Epithelial cell of prostate (primary cell): ENCODE measurements around the gene SUSD1.
A peak's percentile ranks its signal among the peaks of the same experiment; 100 is the strongest.

Experiments used
- DNase-seq: peaks from one replicate; pipeline ENCODE4 v3.0.0-alpha.2; 2011; ENCODE audit warnings: low read depth, low spot score
- H3K27ac ChIP-seq: fragments of 450-650 bp; 2 replicates; pipeline ENCODE4 v1.5.1; 2017; ENCODE audit warnings: mild to moderate bottlenecking

The SUSD1 gene

GRCh38 chr9:112028242-112029221, 146.6 kb downstream of the SUSD1 start:
- DNase-seq = no peak
- H3K27ac ChIP-seq = peak overlapping the region; percentile 70

GRCh38 chr9:112025850-112026249, 149.2 kb downstream of the SUSD1 start:
- H3K27ac ChIP-seq = no peak overlapping the region
- DNase-seq = no peak

GRCh38 chr9:112021742-112022141, 153.4 kb downstream of the SUSD1 start:
- H3K27ac ChIP-seq = peak overlapping the region; percentile 87
- no peak for DNase-seq

- peak; percentile 88 for DNase-seq
- peak overlapping the region; percentile 87 for H3K27ac ChIP-seq
Observed at GRCh38 chr9:112020680-112021596, 154.2 kb downstream of the SUSD1 start.

- no peak overlapping the region for H3K27ac ChIP-seq
- no peak for DNase-seq
Observed at GRCh38 chr9:112017878-112018277, 157.2 kb downstream of the SUSD1 start.

GRCh38 chr9:112015736-112016135, 159.4 kb downstream of the SUSD1 start:
- no peak for DNase-seq
- H3K27ac ChIP-seq = no peak overlapping the region

- no peak overlapping the region for H3K27ac ChIP-seq
- DNase-seq = no peak
Observed at GRCh38 chr9:112015149-112015548, 159.9 kb downstream of the SUSD1 start.

GRCh38 chr9:112013266-112013665, 161.8 kb downstream of the SUSD1 start:
- DNase-seq = no peak
- peak overlapping the region; percentile 86 for H3K27ac ChIP-seq

GRCh38 chr9:112012026-112012902, 162.8 kb downstream of the SUSD1 start:
- peak overlapping the region; percentile 86 for H3K27ac ChIP-seq
- DNase-seq = peak; percentile 78

GRCh38 chr9:112011051-112011620, 164.0 kb downstream of the SUSD1 start:
- no peak overlapping the region for H3K27ac ChIP-seq

GRCh38 chr9:112010537-112010936, 164.6 kb downstream of the SUSD1 start:
- no peak overlapping the region for H3K27ac ChIP-seq
- DNase-seq = no peak

More at GRCh38 chr9:112011051-112011620, 164.0 kb downstream of the SUSD1 start:
- no peak for DNase-seq

GRCh38 chr9:112009656-112010055, 165.4 kb downstream of the SUSD1 start:
- no peak overlapping the region for H3K27ac ChIP-seq
- DNase-seq = no peak

- no peak for DNase-seq
- no peak overlapping the region for H3K27ac ChIP-seq
Observed at GRCh38 chr9:112007575-112008240, 167.4 kb downstream of the SUSD1 start.

GRCh38 chr9:112006361-112007020, 168.6 kb downstream of the SUSD1 start:
- no peak overlapping the region for H3K27ac ChIP-seq
- DNase-seq = no peak

GRCh38 chr9:112005939-112006338, 169.2 kb downstream of the SUSD1 start:
- H3K27ac ChIP-seq = no peak overlapping the region
- no peak for DNase-seq

GRCh38 chr9:112003538-112003937, 171.6 kb downstream of the SUSD1 start:
- H3K27ac ChIP-seq = no peak overlapping the region
- no peak for DNase-seq

GRCh38 chr9:112002847-112003457, 172.1 kb downstream of the SUSD1 start:
- no peak overlapping the region for H3K27ac ChIP-seq
- DNase-seq = no peak
